DMS 273 treated with DMSO at 0.1 percent for 48 hours (cell line): ENCODE data around the gene GIPC3.
A peak's percentile ranks its signal among the peaks of the same experiment; 100 is the strongest.
"Not testable (repeated sequence)": the region's sequence is repeated elsewhere in the genome, so short reads cannot be mapped to it uniquely, and the experiment has no call there.

Experiments used
- DNase-seq: peaks from one replicate; lab custom pipeline; 2025; lab: John Stamatoyannopoulos, UW

Gene GIPC3

GRCh38 chr19:3618811-3619630, 33.7 kb downstream of the GIPC3 start:
- no peak for DNase-seq

- no peak for DNase-seq
Measured at GRCh38 chr19:3619631-3620012, 34.3 kb downstream of the GIPC3 start.

- DNase-seq: no peak
Measured at GRCh38 chr19:3620145-3620816, 35.0 kb downstream of the GIPC3 start.

GRCh38 chr19:3620817-3621547, 35.7 kb downstream of the GIPC3 start:
- DNase-seq: no peak

- no peak for DNase-seq
Measured at GRCh38 chr19:3621689-3622088, 36.4 kb downstream of the GIPC3 start.

- DNase-seq: no peak
Measured at GRCh38 chr19:3622224-3622623, 36.9 kb downstream of the GIPC3 start.

GRCh38 chr19:3623716-3624115, 38.4 kb downstream of the GIPC3 start:
- DNase-seq: no peak

GRCh38 chr19:3625996-3626472, 40.8 kb downstream of the GIPC3 start:
- no peak for DNase-seq

- peak; percentile 93 for DNase-seq
Measured at GRCh38 chr19:3626473-3627350, 41.4 kb downstream of the GIPC3 start, which contains the start of gene CACTIN. Gene CACTIN, minus strand, starts transcription at chr19:3626790. Its CDS starts 28 bp downstream, at chr19:3626762.

- no peak for DNase-seq
Measured at GRCh38 chr19:3627351-3627723, 42.1 kb downstream of the GIPC3 start.

- DNase-seq: not testable (repeated sequence)
Measured at GRCh38 chr19:3628766-3629165, 43.5 kb downstream of the GIPC3 start.

- DNase-seq: no peak
Measured at GRCh38 chr19:3631053-3631861, 46.0 kb downstream of the GIPC3 start.

GRCh38 chr19:3632098-3632497, 46.8 kb downstream of the GIPC3 start:
- no peak for DNase-seq

GRCh38 chr19:3632739-3633558, 47.7 kb downstream of the GIPC3 start:
- no peak for DNase-seq

GRCh38 chr19:3633559-3633988, 48.3 kb downstream of the GIPC3 start:
- no peak for DNase-seq

- DNase-seq: no peak
Measured at GRCh38 chr19:3634496-3635045, 49.3 kb downstream of the GIPC3 start.

- no peak for DNase-seq
Measured at GRCh38 chr19:3636506-3636905, 51.2 kb downstream of the GIPC3 start.

- no peak for DNase-seq
Measured at GRCh38 chr19:3636962-3637361, 51.7 kb downstream of the GIPC3 start.

- DNase-seq: no peak
Measured at GRCh38 chr19:3637621-3638020, 52.3 kb downstream of the GIPC3 start.
